ENCODE measurements around the gene PPL. TPM values are rescaled to one million over a fixed set of nuclear protein-coding genes. Genes with fewer than 3 reads are reported as not detected.

Gene PPL
- total and polyA plus RNA-seq, 4 experiments from 2014 or later = 0.39 TPM; not detected in 3

- H3K27ac Mint-ChIP-seq = peak overlapping the region in 1 of 7 donors; percentile 60
- H3K4me1 Mint-ChIP-seq = peaks cover 0 to 2% (median 0%) of the 10 kb centered on the region in 4 donors
- no peaks in the 10 kb centered on the region for H3K27me3 ChIP-seq (ENCODE audit: insufficient read depth, low read length)
- H3K4me3 ChIP-seq (ENCODE audit: low read length in 2 of 2) = no peak overlapping the region
- peaks cover 80% of the 10 kb centered on the region for H3K36me3 ChIP-seq (ENCODE audit: insufficient read depth, low read length)
- H3K27me3 Mint-ChIP-seq = no peaks in the 10 kb centered on the region
- no peaks in the 10 kb centered on the region for H3K9me3 Mint-ChIP-seq
- H3K27ac ChIP-seq (ENCODE audit: low read depth, low read length) = no peak overlapping the region
- ChIA-PET CTCF (ENCODE audit: partially characterized antibody) (no interaction called here), POLR2A (ENCODE audit: partially characterized antibody) (no interaction called here)
- no peak overlapping the region for H3K4me3 Mint-ChIP-seq
- H3K36me3 Mint-ChIP-seq = peaks cover 57 to 78% of the 10 kb centered on the region in 2 donors
- no peaks in the 10 kb centered on the region for H3K9me3 ChIP-seq (ENCODE audit: control insufficient read depth in 1 of 2, low read length in 2 of 2)
- intact Hi-C loops (cut with micrococcal nuclease) = no loop called here
- H3K4me1 ChIP-seq (ENCODE audit: insufficient read depth, low read length) = no peaks in the 10 kb centered on the region
- DNase-seq = no peak
These were observed 60.1 kb downstream of the PPL start for GRCh38 chr16:4876646-4877379.

DNA sequence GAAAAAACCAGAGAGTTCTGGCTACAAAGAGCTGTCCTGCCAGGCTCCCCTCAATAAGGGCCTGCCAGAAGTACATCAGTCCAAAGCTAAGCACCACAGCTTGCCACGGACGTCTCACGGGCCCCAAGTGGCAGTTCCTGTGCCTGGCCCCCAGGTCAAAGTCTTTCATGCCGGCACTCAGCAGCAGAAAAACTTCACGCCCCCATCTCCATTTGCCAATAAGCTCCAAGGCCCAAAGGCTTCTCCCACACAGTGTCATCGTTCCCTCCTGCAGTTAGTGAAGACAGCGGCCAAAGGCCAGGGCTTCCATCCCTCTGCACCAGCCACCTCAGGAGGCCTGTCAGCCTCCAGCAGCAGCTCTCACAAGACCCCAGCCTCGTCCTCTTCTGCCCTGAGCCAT is 62.3 kb downstream of the PPL start:
- Histone ChIP-seq H3K4me1 (ENCODE audit: insufficient read depth, low read length) (no peaks in the 10 kb centered on the region), H3K27me3 (ENCODE audit: insufficient read depth, low read length) (no peaks in the 10 kb centered on the region), H3K9me3 (ENCODE audit: control insufficient read depth in 1 of 2, low read length in 2 of 2) (no peaks in the 10 kb centered on the region), H3K36me3 (ENCODE audit: insufficient read depth, low read length) (peaks cover 84% of the 10 kb centered on the region), H3K4me3 (ENCODE audit: low read length in 2 of 2) (no peak overlapping the region), H3K27ac (ENCODE audit: low read depth, low read length) (no peak overlapping the region)
- intact Hi-C loops (cut with micrococcal nuclease) = no loop called here
- no peaks in the 10 kb centered on the region for H3K9me3 Mint-ChIP-seq
- ChIA-PET CTCF (ENCODE audit: partially characterized antibody) (no interaction called here), POLR2A (ENCODE audit: partially characterized antibody) (no interaction called here)
- no peak for DNase-seq
- H3K36me3 Mint-ChIP-seq = peaks cover 69 to 77% of the 10 kb centered on the region in 2 donors
- H3K27ac Mint-ChIP-seq = peak overlapping the region in 1 of 7 donors; percentile 81
- H3K4me1 Mint-ChIP-seq = peaks cover 0 to 4% (median 0%) of the 10 kb centered on the region in 4 donors
- H3K27me3 Mint-ChIP-seq = no peaks in the 10 kb centered on the region
- H3K4me3 Mint-ChIP-seq = no peak overlapping the region

GRCh38 chr16:4873091-4873490 is 63.9 kb downstream of the PPL start:
- Mint-ChIP-seq H3K27ac (peak overlapping the region in 2 of 7 donors; percentile 3 to 30), H3K27me3 (no peaks in the 10 kb centered on the region), H3K4me1 (peaks cover 0 to 5% (median 0%) of the 10 kb centered on the region in 4 donors), H3K36me3 (peaks cover 71 to 79% of the 10 kb centered on the region in 2 donors), H3K4me3 (no peak overlapping the region), H3K9me3 (no peaks in the 10 kb centered on the region)
- Histone ChIP-seq H3K27me3 (ENCODE audit: insufficient read depth, low read length) (no peaks in the 10 kb centered on the region), H3K4me3 (ENCODE audit: low read length in 2 of 2) (no peak overlapping the region), H3K36me3 (ENCODE audit: insufficient read depth, low read length) (peaks cover 75% of the 10 kb centered on the region), H3K27ac (ENCODE audit: low read depth, low read length) (no peak overlapping the region), H3K9me3 (ENCODE audit: control insufficient read depth in 1 of 2, low read length in 2 of 2) (no peaks in the 10 kb centered on the region), H3K4me1 (ENCODE audit: insufficient read depth, low read length) (no peaks in the 10 kb centered on the region)
- POLR2A ChIA-PET (ENCODE audit: partially characterized antibody) = interaction anchor here (0.5 kb wide), 1 partner anchor 58 kb away, joined by 3 read pairs; no protein-coding TSS in a partner anchor
- intact Hi-C loops (cut with micrococcal nuclease) = no loop called here
- CTCF ChIA-PET (ENCODE audit: partially characterized antibody) = no interaction called here
- no peak for DNase-seq

DNA sequence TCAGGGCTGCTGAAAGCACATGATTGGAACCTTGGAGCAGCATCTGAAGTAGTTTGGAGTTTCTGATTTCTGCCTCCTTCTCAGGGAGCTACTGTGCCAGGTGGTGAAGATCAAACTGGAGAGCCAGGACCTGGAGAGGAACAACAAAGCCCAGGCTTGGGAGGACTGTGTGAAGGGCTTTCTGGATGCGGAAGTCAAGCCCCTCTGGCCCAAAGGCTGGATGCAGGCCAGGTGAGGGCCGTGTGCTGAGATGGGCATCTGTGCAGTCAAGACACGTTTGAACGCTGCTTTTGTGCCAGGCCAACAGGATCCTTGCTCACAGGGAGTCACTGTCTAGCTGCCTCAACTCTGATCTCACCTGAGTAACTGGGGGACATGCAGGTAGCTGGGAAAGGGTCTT is 65.9 kb downstream of the PPL start:
- Mint-ChIP-seq H3K4me1 (peaks cover 1 to 13% (median 8%) of the 10 kb centered on the region in 4 donors), H3K9me3 (no peaks in the 10 kb centered on the region), H3K36me3 (peaks cover 63 to 77% of the 10 kb centered on the region in 2 donors), H3K4me3 (no peak overlapping the region), H3K27ac (peak overlapping the region in 2 of 7 donors; percentile 45 to 47), H3K27me3 (no peaks in the 10 kb centered on the region)
- H3K27me3 ChIP-seq (ENCODE audit: insufficient read depth, low read length) = no peaks in the 10 kb centered on the region
- no peaks in the 10 kb centered on the region for H3K9me3 ChIP-seq (ENCODE audit: control insufficient read depth in 1 of 2, low read length in 2 of 2)
- H3K27ac ChIP-seq (ENCODE audit: low read depth, low read length) = no peak overlapping the region
- H3K4me3 ChIP-seq (ENCODE audit: low read length in 2 of 2) = no peak overlapping the region
- intact Hi-C loops (cut with micrococcal nuclease) = no loop called here
- no peaks in the 10 kb centered on the region for H3K4me1 ChIP-seq (ENCODE audit: insufficient read depth, low read length)
- POLR2A ChIA-PET (ENCODE audit: partially characterized antibody) = no interaction called here
- CTCF ChIA-PET (ENCODE audit: partially characterized antibody) = no interaction called here
- peaks cover 67% of the 10 kb centered on the region for H3K36me3 ChIP-seq (ENCODE audit: insufficient read depth, low read length)
- no peak for DNase-seq

DNA sequence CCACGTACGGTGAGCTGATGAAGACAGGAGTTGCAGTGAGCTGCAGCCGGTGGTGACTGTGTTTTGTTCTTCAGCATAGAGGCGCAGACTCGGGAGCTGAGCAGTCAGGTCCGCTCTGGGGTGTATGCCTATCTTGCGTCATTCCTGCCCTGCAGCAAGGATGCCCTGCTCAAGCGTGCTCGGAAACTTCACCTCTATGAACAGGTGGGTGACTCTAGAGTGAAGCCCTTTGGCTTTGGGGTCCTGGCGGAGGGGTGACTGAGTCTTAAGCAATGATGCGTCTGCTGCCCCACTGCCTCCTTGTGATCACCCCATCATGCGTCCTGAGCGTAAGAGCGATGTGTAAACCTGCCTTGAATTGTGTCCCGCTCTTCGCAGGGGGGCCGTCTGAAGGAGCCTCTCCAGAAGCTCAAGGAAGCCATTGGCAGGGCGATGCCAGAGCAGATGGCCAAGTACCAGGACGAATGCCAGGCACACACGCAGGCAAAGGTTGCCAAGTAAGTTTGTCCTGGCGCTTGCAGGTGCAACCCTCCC is 66.7 kb downstream of the PPL start:
- no peaks in the 10 kb centered on the region for H3K9me3 ChIP-seq (ENCODE audit: control insufficient read depth in 1 of 2, low read length in 2 of 2)
- H3K27ac ChIP-seq (ENCODE audit: low read depth, low read length) = no peak overlapping the region
- intact Hi-C loops (cut with micrococcal nuclease) = no loop called here
- no peaks in the 10 kb centered on the region for H3K27me3 ChIP-seq (ENCODE audit: insufficient read depth, low read length)
- Mint-ChIP-seq H3K36me3 (peaks cover 56 to 71% of the 10 kb centered on the region in 2 donors), H3K9me3 (no peaks in the 10 kb centered on the region), H3K27me3 (no peaks in the 10 kb centered on the region), H3K27ac (no peak overlapping the region), H3K4me3 (no peak overlapping the region), H3K4me1 (peaks cover 1 to 13% (median 8%) of the 10 kb centered on the region in 4 donors)
- H3K4me3 ChIP-seq (ENCODE audit: low read length in 2 of 2) = no peak overlapping the region
- peaks cover 63% of the 10 kb centered on the region for H3K36me3 ChIP-seq (ENCODE audit: insufficient read depth, low read length)
- no peaks in the 10 kb centered on the region for H3K4me1 ChIP-seq (ENCODE audit: insufficient read depth, low read length)
- ChIA-PET POLR2A (ENCODE audit: partially characterized antibody) (no interaction called here), CTCF (ENCODE audit: partially characterized antibody) (interaction anchor here (0.6 kb wide), 1 partner anchor 186 kb away, joined by 3 read pairs; no protein-coding TSS in a partner anchor)
- DNase-seq = no peak

DNA sequence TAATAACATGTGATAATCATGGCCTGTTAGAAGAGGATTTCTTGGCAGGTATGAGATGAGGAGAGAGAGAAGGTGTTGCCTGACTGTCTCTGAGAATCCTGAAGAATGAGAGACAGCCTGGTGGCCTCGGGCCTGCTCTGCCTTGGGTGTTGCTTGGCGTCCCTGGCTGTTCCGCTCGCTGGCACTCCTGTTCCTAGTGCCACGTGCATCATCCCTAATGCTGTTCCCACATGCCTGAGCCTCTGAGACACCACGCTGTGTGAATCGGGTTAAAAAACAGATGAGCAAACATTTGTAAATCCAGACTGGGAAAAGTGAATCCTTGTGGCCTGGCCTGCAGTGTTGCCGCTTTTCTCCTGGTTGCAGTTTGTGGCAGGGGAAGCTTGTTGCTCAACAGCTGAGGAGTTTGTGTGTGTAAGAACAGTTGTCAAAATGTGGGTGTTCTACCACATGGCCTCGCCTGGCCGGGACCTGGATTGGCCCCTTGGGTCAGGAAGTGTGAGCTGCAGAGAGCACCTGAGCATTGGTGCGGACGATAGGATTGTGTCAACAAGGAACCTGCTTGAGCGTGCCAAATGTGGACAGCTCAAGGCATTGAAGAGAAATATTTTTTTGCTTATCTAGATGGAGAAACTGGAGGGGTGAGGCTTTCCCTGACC is 67.7 kb downstream of the PPL start:
- DNase-seq = no peak

DNA sequence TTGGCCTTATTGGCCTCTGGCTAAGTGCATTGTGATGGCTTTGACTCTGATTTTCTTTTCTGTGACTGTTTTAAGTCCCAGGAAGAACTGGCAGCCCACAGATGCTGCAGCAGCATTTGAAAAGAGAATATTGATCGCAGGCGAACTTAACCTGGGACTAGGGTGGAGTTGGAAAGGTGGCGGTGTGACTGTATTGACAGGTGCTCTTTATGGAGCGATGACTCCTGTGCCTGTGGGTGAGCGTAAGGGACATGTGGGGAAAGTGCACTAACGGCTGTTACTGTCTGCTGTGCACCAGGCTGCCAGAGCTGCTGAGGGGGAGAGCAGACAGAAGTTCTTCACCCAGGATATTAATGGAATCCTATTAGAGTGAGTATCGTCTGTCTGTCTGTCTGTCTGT is 68.4 kb downstream of the PPL start:
- DNase-seq = no peak
- Mint-ChIP-seq H3K4me1 (peaks cover 8 to 21% (median 16%) of the 10 kb centered on the region in 4 donors), H3K27ac (peak overlapping the region in 1 of 7 donors; percentile 13), H3K36me3 (peaks cover 48 to 74% of the 10 kb centered on the region in 2 donors), H3K4me3 (no peak overlapping the region), H3K27me3 (no peaks in the 10 kb centered on the region), H3K9me3 (no peaks in the 10 kb centered on the region)
- Histone ChIP-seq H3K9me3 (ENCODE audit: control insufficient read depth in 1 of 2, low read length in 2 of 2) (no peaks in the 10 kb centered on the region), H3K27me3 (ENCODE audit: insufficient read depth, low read length) (no peaks in the 10 kb centered on the region), H3K4me3 (ENCODE audit: low read length in 2 of 2) (no peak overlapping the region), H3K27ac (ENCODE audit: low read depth, low read length) (no peak overlapping the region), H3K36me3 (ENCODE audit: insufficient read depth, low read length) (peaks cover 47% of the 10 kb centered on the region), H3K4me1 (ENCODE audit: insufficient read depth, low read length) (no peaks in the 10 kb centered on the region)
- ChIA-PET CTCF (ENCODE audit: partially characterized antibody) (no interaction called here), POLR2A (ENCODE audit: partially characterized antibody) (no interaction called here)
- intact Hi-C loops (cut with micrococcal nuclease) = no loop called here

More for the DNA sequence above, 67.7 kb downstream of the PPL start:
- no peaks in the 10 kb centered on the region for H3K9me3 Mint-ChIP-seq
- peaks cover 7 to 15% (median 14%) of the 10 kb centered on the region in 4 donors for H3K4me1 Mint-ChIP-seq
- H3K4me3 Mint-ChIP-seq = no peak overlapping the region
- H3K36me3 Mint-ChIP-seq = peaks cover 53 to 72% of the 10 kb centered on the region in 2 donors
- peaks cover 54% of the 10 kb centered on the region for H3K36me3 ChIP-seq (ENCODE audit: insufficient read depth, low read length)
- peak overlapping the region in 1 of 7 donors; percentile 75 for H3K27ac Mint-ChIP-seq
- POLR2A ChIA-PET (ENCODE audit: partially characterized antibody) = no interaction called here
- CTCF ChIA-PET (ENCODE audit: partially characterized antibody) = no interaction called here
- no peak overlapping the region for H3K27ac ChIP-seq (ENCODE audit: low read depth, low read length)
- H3K4me3 ChIP-seq (ENCODE audit: low read length in 2 of 2) = no peak overlapping the region
- intact Hi-C loops (cut with micrococcal nuclease) = no loop called here
- H3K27me3 Mint-ChIP-seq = no peaks in the 10 kb centered on the region
- H3K9me3 ChIP-seq (ENCODE audit: control insufficient read depth in 1 of 2, low read length in 2 of 2) = no peaks in the 10 kb centered on the region
- no peaks in the 10 kb centered on the region for H3K4me1 ChIP-seq (ENCODE audit: insufficient read depth, low read length)
- no peaks in the 10 kb centered on the region for H3K27me3 ChIP-seq (ENCODE audit: insufficient read depth, low read length)
